Body of pancreas (tissue), 4 donors: ENCODE data around the gene SCAP.

Source experiments
- CTCF ChIP-seq, 7 experiments: fragments of 450-650 bp in 4 of 7; fragments of 200-600 bp in 3 of 7; sonication (generic) in 3 of 7; IDR thresholded peaks; one replicate each; pipeline ENCODE4 v1.5.1; 2016 to 2019; ENCODE audit warnings: antibody characterized with exemption in 7 of 7
- POLR2A ChIP-seq, 3 donors: fragments of 450-650 bp; IDR thresholded peaks; one replicate each; pipeline ENCODE4 v1.6.1; 2016; ENCODE audit warnings: antibody characterized with exemption in 3 of 3, mild to moderate bottlenecking in 2 of 3

- TF ChIP-seq POLR2A (IDR thresholded peaks at IDR 0.05) (no peak), CTCF (IDR thresholded peaks at IDR 0.05) (no peak)
These were observed 77.5 kb downstream of the SCAP start for GRCh38 chr3:47398228-47398627.
